HG02610 (cell line): ENCODE results near the gene JOSD2.

Source experiments
- ATAC-seq: cut with Tn5 transposase; IDR thresholded peaks from one replicate; pipeline ENCODE4 v1.9.1; 2021; ENCODE audit warnings: mild to moderate bottlenecking, moderate library complexity; ENCODE audit not compliant: unreplicated experiment

Gene JOSD2

DNA sequence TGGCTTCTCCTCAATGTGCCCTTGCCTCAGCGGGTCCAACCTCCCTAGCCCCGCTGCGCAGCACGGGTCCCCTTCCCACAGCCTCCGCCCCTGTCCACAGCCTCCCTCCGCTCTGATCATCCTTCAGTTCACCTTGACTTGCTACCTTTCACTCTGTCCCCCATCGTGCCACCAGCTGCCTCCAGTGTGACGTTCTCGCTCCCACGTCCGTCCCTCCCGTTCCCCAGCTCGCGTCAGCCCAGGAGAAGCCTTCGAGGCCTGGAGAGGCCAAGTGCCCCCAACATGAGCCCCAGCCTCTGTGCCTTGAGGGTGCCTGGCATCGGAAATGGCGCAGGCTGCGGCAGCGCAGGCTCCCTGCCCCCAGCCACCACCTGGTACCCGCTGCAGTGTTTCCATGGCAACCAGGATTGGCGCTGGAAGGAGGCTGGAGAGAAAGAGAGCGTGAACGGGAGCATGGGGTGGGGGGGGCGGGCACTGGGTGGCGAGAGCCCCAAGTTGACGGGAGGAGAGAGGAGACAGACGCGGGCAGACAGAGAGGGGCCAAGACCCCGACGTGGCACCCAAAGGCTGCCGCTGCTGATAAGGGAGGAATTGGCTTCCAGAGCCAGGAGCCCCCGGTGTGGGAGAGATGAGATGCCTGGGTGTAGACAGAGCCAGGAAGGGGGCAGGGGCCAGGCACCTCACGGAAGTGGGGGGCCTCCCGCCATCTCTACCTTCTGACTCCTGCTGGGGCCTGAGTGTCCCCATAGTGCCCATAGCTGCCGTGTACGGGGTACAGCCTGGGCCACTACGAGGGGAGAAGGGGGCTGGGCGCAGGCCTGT lies 3.6 kb upstream of the JOSD2 start:
- ATAC-seq = no peak

DNA sequence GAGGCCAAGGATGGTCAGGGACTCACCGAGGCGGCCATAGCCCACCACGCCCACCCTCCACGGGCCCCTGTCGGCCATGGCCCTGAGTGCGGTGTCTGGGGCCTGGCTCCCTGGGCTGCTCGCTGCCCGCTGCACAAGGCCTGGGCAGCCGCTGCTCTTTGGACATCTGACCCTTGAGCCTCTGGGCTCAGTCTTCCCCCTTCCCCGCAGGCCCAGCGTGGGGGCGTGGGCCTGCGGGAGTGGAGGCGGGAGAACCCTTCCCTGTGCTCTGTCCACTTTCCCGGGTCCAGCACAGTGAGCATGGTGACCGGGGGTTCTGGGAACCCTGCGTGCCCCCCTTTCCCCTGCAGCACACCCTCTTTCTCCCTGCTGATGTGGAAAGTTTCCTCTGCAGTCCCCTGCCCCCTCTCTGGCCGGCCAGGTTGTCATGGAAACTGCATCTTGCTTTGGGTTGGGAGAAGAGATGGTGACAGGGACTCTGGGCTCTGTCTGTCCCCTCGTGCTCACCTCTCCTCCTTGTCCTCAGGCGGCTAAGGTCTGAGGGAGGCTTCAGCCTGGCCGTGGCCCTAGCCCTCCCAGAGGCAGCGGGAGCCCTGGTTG lies 2.9 kb upstream of the JOSD2 start, which contains the start of gene ASPDH:
Gene ASPDH, minus strand, starts transcription at position 168 of the 600 bp plus-strand sequence. Its CDS starts 90 bp downstream, at position 78.
- no peak for ATAC-seq

DNA sequence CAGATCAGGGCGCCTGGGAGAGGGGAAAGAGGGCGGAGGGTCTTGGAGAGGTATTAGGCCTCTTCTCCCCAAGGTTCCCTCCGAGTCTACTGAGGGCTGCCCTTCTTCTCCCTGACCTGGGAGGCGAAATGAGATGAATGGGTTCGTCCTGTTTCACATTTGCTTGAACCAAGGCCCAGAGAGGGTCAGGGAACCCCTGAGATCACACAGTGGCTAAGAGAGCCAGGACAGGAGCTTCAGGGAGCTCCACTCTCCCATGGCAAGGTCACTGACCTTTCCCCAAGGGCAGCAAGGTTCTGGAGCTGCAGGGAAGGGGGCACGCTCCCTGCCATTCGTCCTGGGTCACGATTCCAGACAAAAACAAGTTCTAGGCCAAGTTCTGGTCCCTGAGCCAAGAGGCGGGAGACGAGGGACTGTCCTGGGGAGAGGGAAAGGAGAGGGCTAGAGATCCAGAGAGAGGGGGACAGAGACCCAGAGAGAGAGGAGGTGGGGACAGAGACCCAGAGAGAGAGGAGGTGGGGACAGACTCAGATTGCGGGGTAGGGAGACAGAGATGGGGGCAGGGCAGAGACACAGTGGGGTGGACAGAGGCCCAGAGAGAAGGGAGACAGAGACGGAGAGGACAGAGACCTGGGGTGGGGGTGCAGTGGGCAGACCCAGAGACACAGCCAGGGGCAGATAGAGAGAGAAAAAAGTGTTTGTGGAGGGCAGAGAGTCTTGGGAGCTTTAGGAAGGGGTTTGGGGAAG lies 2.2 kb upstream of the JOSD2 start:
- no peak for ATAC-seq

- ATAC-seq = no peak
These were observed 1.4 kb upstream of the JOSD2 start for GRCh38 chr19:50512112-50512998.

GRCh38 chr19:50510700-50511068 lies 307 bp downstream of the JOSD2 start:
- no peak for ATAC-seq

DNA sequence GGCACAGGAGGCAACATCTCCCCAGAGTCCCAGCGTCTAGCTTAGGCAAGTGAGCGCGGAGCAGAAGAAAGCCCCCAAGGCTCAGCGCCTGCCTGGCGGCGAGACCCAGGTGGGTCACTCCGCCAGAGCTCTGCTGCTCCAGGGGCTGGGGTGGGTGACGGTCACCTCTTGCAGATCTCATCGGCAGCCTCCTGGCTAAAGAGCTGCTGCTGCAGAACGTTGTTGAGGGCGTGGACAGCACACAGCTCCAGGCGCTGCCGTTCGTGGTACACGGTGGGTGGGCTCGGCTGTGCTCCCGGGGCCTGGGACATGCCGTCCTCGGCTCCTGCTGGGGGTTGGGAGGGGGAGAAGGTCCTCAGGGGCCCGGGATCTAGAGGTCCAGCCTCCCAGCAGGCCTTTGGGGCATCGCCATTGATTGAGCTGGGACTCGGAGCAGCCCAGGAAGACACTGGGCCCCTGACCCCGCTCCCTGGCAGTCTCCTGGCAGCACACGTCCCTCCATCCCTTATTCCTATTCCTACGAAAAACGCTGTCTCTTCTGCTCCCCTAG lies 795 bp downstream of the JOSD2 start:
- no peak for ATAC-seq

- no peak for ATAC-seq
These were observed 1.6 kb downstream of the JOSD2 start for GRCh38 chr19:50509366-50509765.

GRCh38 chr19:50508843-50509190 lies 2.2 kb downstream of the JOSD2 start:
- no peak for ATAC-seq

DNA sequence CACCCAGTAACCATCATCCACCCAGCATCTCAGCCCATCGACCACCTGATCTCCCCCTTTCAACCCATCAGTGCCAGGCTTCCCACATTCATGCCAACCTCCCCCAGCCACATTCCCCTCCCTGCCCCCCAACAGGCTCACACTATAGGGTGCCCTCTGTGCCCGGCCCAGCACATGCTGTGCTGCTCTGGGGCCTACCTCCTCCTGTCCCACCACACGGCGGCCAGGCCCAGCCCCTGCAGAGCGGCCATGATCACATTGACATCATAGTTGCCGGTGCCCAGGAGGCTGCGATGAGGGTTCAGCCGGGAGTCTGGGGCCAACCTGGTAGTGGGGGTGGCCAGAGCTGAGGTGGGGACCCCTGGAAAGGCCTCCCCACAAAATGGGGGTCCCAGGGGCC lies 3.6 kb downstream of the JOSD2 start:
- ATAC-seq = no peak

GRCh38 chr19:50506700-50507099 lies 4.3 kb downstream of the JOSD2 start:
- no peak for ATAC-seq

- ATAC-seq = no peak
These were observed 5.0 kb downstream of the JOSD2 start for GRCh38 chr19:50505856-50506611.

DNA sequence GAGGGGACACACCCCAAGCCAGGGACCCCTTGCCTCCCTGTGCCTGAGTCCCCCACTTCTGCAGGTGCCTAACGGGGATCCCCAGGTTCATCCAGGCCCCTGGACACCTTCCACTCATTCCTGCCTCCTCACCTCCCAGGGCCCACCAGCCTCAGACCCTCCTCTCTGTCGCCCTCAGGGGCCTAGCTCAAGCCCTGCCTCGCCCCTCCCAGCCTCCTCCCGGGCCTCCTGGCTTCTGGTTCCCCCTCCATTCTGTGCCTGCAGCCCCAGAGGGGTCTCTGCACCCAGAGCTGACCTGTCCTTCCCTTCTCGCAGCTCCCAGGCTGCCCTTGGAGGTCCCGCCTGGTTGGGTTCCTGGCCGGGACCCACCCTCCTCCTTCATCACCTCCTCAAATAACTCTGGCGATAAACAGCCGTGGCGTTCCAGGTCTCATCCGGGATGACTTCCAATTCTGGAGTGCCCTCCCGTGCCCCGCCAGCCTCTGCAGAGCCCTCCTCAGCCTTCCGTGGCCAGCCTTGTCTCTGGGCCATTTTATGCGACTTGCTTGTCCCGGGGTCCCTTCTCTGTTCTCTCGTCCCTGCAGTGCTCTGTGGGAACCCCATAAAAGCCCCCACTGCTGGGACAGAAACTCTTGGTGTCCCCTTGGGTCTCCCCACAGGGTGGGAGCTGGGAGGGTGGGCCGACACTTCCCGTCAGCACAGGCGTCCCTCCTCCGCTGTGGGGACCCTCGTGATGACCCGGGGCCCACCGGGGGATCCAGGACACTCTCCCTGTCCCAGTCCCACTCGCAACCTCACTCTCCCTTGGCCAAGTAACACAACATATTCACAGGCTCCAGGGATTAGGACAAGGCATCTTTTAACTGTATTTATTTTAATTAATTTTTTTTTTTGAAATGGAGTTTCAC lies 9.2 kb downstream of the JOSD2 start:
- no peak for ATAC-seq

GRCh38 chr19:50501186-50501567 lies 9.8 kb downstream of the JOSD2 start:
- no peak for ATAC-seq

- ATAC-seq = no peak
These were observed 10.2 kb downstream of the JOSD2 start for GRCh38 chr19:50500753-50501151.

- no peak for ATAC-seq
These were observed 10.8 kb downstream of the JOSD2 start for GRCh38 chr19:50500060-50500752.

DNA sequence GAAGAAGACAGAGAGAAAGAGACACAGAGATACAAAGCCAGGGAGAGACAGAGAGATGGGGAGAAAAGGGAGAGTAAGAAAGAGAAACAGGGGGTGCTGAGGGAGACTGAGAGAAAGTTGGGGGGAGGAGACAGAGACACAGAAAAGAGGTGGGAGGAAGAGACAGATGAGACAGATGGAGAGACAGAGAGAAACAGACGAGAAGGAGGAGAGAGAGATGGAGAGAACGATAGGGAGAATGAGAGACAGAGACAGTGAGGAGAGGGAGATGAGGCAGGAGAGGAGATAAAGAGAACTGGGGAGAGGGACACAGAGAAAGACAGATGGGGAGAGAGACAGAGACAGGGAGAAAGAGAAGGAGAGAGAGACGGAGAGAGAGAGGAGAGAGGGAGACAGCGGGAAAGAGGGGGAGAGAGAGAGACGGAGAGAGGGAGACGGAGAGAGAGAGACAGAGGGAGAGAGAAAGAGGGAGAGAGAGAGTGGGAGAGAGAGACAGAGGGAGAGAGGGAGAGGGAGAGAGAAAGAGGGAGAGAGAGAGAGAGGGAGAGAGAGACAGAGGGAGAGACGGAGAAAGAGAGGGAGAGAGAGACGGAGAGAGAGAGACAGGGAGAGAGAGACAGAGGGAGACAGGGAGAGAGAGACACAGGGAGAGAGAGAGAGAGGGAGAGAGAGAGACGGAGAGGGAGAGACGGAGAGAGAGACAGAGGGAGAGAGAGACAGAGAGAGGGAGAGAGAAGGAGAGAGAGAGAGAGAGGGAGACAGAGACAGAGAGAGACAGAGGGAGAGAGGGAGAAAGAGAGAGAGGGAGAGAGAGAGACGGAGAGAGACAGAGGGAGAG lies 12.6 kb downstream of the JOSD2 start:
- no peak for ATAC-seq

DNA sequence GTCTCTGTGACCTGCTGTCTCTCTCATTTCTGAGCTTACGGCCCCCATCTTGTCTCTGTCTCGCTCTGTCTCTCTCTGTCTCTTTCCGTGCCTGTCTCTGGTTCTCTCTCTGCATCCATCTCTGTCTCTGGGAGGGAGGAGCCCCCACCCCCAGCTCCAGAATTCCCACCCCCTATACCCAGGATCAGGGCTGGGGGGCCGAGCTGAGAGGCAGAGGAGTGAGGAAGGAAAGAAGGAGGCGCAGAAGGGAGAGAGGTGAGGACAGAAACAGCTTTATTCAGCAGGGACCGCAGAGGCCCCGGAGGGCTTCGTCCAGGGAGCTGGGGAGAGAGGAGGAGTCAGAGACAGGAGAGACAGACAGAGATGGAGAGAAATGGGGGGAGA lies 14.0 kb downstream of the JOSD2 start:
- ATAC-seq = no peak
